ENCODE data around the gene CDH13. TPM values are rescaled to one million over a fixed set of nuclear protein-coding genes. Genes with fewer than 3 reads are reported as not detected.

CDH13 gene
- total RNA-seq, 2 experiments from 2014 or later: not detected

GRCh38 chr16:82758904-82759303 is 132.1 kb downstream of the CDH13 start:
- no peak for DNase-seq (ENCODE audit: low spot score)
- no TSS peak for BruUV-seq (replicated peaks)
- no peaks in the 10 kb centered on the region for H3K4me1 ChIP-seq (ENCODE audit: insufficient read depth, low read length, poor library complexity, severe bottlenecking)
- H3K36me3 ChIP-seq (ENCODE audit: insufficient read depth, low read length): no peaks in the 10 kb centered on the region
- H3K27ac ChIP-seq (ENCODE audit: low read depth, low read length, poor library complexity, severe bottlenecking): no peak overlapping the region
- intact Hi-C loops (cut with micrococcal nuclease; ENCODE audit: unreplicated experiment): no loop called here
- CTCF ChIA-PET (ENCODE audit: unreplicated experiment): no interaction called here
- H3K9me3 ChIP-seq (ENCODE audit: low read length): no peaks in the 10 kb centered on the region
- no peak overlapping the region for H3K4me3 ChIP-seq (ENCODE audit: low read depth, low read length, poor library complexity, severe bottlenecking)
- POLR2A ChIA-PET: interaction anchor here (0.6 kb wide), 1 partner anchor 446 kb away, joined by 4 read pairs; no protein-coding TSS in a partner anchor
- H3K4me2 ChIP-seq (ENCODE audit: low read length): no peak overlapping the region
- H3K79me2 ChIP-seq (ENCODE audit: insufficient read depth, low read depth, low read length): no peaks in the 10 kb centered on the region
- no peak overlapping the region for H2AFZ ChIP-seq (ENCODE audit: low read length)
- no peak for TF ChIP-seq CTCF (conservative IDR thresholded peaks at IDR 0.05; ENCODE audit: low read length)
- TF ChIP-seq EZH2phosphoT487 (IDR thresholded peaks at IDR 0.05; ENCODE audit: borderline replicate concordance, low read depth, low read length): no peak
- H3K9me2 ChIP-seq (ENCODE audit: insufficient read depth, low read length): no peaks in the 10 kb centered on the region
- no peaks in the 10 kb centered on the region for H4K20me1 ChIP-seq (ENCODE audit: insufficient read depth, low read length)

- Histone ChIP-seq H3K79me2 (ENCODE audit: insufficient read depth, low read depth, low read length) (no peaks in the 10 kb centered on the region), H4K20me1 (ENCODE audit: insufficient read depth, low read length) (no peaks in the 10 kb centered on the region), H2AFZ (ENCODE audit: low read length) (no peak overlapping the region), H3K4me2 (ENCODE audit: low read length) (no peak overlapping the region), H3K36me3 (ENCODE audit: insufficient read depth, low read length) (no peaks in the 10 kb centered on the region), H3K9me2 (ENCODE audit: insufficient read depth, low read length) (no peaks in the 10 kb centered on the region), H3K9me3 (ENCODE audit: low read length) (no peaks in the 10 kb centered on the region), H3K4me1 (ENCODE audit: insufficient read depth, low read length, poor library complexity, severe bottlenecking) (no peaks in the 10 kb centered on the region), H3K27ac (ENCODE audit: low read depth, low read length, poor library complexity, severe bottlenecking) (no peak overlapping the region), H3K4me3 (ENCODE audit: low read depth, low read length, poor library complexity, severe bottlenecking) (no peak overlapping the region)
- ChIA-PET POLR2A (no interaction called here), CTCF (ENCODE audit: unreplicated experiment) (no interaction called here)
- intact Hi-C loops (cut with micrococcal nuclease; ENCODE audit: unreplicated experiment): no loop called here
- TF ChIP-seq EZH2phosphoT487 (IDR thresholded peaks at IDR 0.05; ENCODE audit: borderline replicate concordance, low read depth, low read length) (no peak), CTCF (conservative IDR thresholded peaks at IDR 0.05; ENCODE audit: low read length) (no peak)
- no TSS peak for BruUV-seq (replicated peaks)
- DNase-seq (ENCODE audit: low spot score): no peak
These were observed 134.5 kb downstream of the CDH13 start for GRCh38 chr16:82761236-82761635.

- no peak overlapping the region for H2AFZ ChIP-seq (ENCODE audit: low read length)
These were observed 135.1 kb downstream of the CDH13 start for GRCh38 chr16:82761858-82762257.

More at GRCh38 chr16:82761858-82762257, 135.1 kb downstream of the CDH13 start:
- ChIA-PET POLR2A (interaction anchor here (0.6 kb wide), 1 partner anchor 1146 kb away, joined by 3 read pairs; no protein-coding TSS in a partner anchor), CTCF (ENCODE audit: unreplicated experiment) (no interaction called here)
- H3K4me1 ChIP-seq (ENCODE audit: insufficient read depth, low read length, poor library complexity, severe bottlenecking): no peaks in the 10 kb centered on the region
- no peaks in the 10 kb centered on the region for H3K36me3 ChIP-seq (ENCODE audit: insufficient read depth, low read length)
- no peaks in the 10 kb centered on the region for H3K9me2 ChIP-seq (ENCODE audit: insufficient read depth, low read length)
- H4K20me1 ChIP-seq (ENCODE audit: insufficient read depth, low read length): no peaks in the 10 kb centered on the region
- H3K4me2 ChIP-seq (ENCODE audit: low read length): no peak overlapping the region
- intact Hi-C loops (cut with micrococcal nuclease; ENCODE audit: unreplicated experiment): no loop called here
- no peaks in the 10 kb centered on the region for H3K79me2 ChIP-seq (ENCODE audit: insufficient read depth, low read depth, low read length)
- TF ChIP-seq EZH2phosphoT487 (IDR thresholded peaks at IDR 0.05; ENCODE audit: borderline replicate concordance, low read depth, low read length) (no peak), CTCF (conservative IDR thresholded peaks at IDR 0.05; ENCODE audit: low read length) (no peak)
- H3K9me3 ChIP-seq (ENCODE audit: low read length): no peaks in the 10 kb centered on the region
- no peak overlapping the region for H3K4me3 ChIP-seq (ENCODE audit: low read depth, low read length, poor library complexity, severe bottlenecking)
- DNase-seq (ENCODE audit: low spot score): no peak
- no TSS peak for BruUV-seq (replicated peaks)
- H3K27ac ChIP-seq (ENCODE audit: low read depth, low read length, poor library complexity, severe bottlenecking): no peak overlapping the region

Measured in OCI-LY7 (cell line).